ENCODE results near the gene ASB3. TPM values are rescaled to one million over a fixed set of nuclear protein-coding genes. Genes with fewer than 3 reads are reported as not detected.

Gene ASB3
- total RNA-seq, 1 experiment from 2014 or later, result 12.9 TPM

GRCh38 chr2:53819634-53820033 lies 32.9 kb upstream of the ASB3 start:
- DNase-seq (ENCODE audit: low read depth, low spot score), result no peak
- in situ Hi-C loops (cut with HindIII; ENCODE audit: low pct_unique_long_range_greater_than_20kb, low sequenced_read_pairs), result no loop called here
- intact Hi-C loops (cut with micrococcal nuclease; ENCODE audit: unreplicated experiment), result no loop called here
- POLR2A ChIA-PET, result no interaction called here
- Histone ChIP-seq H3K4me3 (ENCODE audit: low read depth in 2 of 2, low read length in 2 of 2) (no peak overlapping the region), H3K4me1 (ENCODE audit: control insufficient read depth, insufficient read depth, low read length) (no peaks in the 10 kb centered on the region), H3K36me3 (ENCODE audit: control insufficient read depth, insufficient read depth, low read length) (peaks cover 18% of the 10 kb centered on the region), H3K27ac (ENCODE audit: low read length) (no peak overlapping the region), H3K9me3 (ENCODE audit: control insufficient read depth, insufficient read depth, low read depth, low read length) (no peaks in the 10 kb centered on the region), H3K27me3 (ENCODE audit: control insufficient read depth, insufficient read depth, low read length) (no peaks in the 10 kb centered on the region)
- no peak for ATAC-seq
- no peak for TF ChIP-seq SIN3A (IDR thresholded peaks at IDR 0.05; ENCODE audit: borderline replicate concordance, insufficient read depth, low read depth, low read length)
- no peak for TF ChIP-seq CTCF (IDR thresholded peaks at IDR 0.05)
- no peak for TF ChIP-seq TCF7L2 (IDR thresholded peaks at IDR 0.05; ENCODE audit: low read depth, low read length)
- no peak for TF ChIP-seq POLR2AphosphoS5 (IDR thresholded peaks at IDR 0.05; ENCODE audit: low read depth, low read length)
- TF ChIP-seq REST (IDR thresholded peaks at IDR 0.05; ENCODE audit: insufficient read depth in 1 of 2, low read depth in 2 of 2, low read length in 1 of 2), result no peak
- no TSS peak for BruUV-seq (replicated peaks)
- CTCF ChIA-PET, result no interaction called here

GRCh38 chr2:53818854-53819435 lies 32.2 kb upstream of the ASB3 start:
- intact Hi-C loops (cut with micrococcal nuclease; ENCODE audit: unreplicated experiment) (no loop called here), in situ Hi-C loops (cut with HindIII; ENCODE audit: low pct_unique_long_range_greater_than_20kb, low sequenced_read_pairs) (no loop called here)
- H3K27me3 ChIP-seq (ENCODE audit: control insufficient read depth, insufficient read depth, low read length), result no peaks in the 10 kb centered on the region
- no peak overlapping the region for H3K27ac ChIP-seq (ENCODE audit: low read length)
- no TSS peak for BruUV-seq (replicated peaks)
- peaks cover 25% of the 10 kb centered on the region for H3K36me3 ChIP-seq (ENCODE audit: control insufficient read depth, insufficient read depth, low read length)
- no peak overlapping the region for H3K4me3 ChIP-seq (ENCODE audit: low read depth in 2 of 2, low read length in 2 of 2)
- no peak for DNase-seq (ENCODE audit: low read depth, low spot score)
- no peak for ATAC-seq
- TF ChIP-seq POLR2AphosphoS5 (IDR thresholded peaks at IDR 0.05; ENCODE audit: low read depth, low read length) (no peak), CTCF (IDR thresholded peaks at IDR 0.05) (no peak), SIN3A (IDR thresholded peaks at IDR 0.05; ENCODE audit: borderline replicate concordance, insufficient read depth, low read depth, low read length) (no peak), REST (IDR thresholded peaks at IDR 0.05; ENCODE audit: insufficient read depth in 1 of 2, low read depth in 2 of 2, low read length in 1 of 2) (no peak), TCF7L2 (IDR thresholded peaks at IDR 0.05; ENCODE audit: low read depth, low read length) (no peak)
- ChIA-PET CTCF (no interaction called here), POLR2A (interaction anchor here (0.6 kb wide), 1 partner anchor 1370 kb away, joined by 6 read pairs; no protein-coding TSS in a partner anchor)
- H3K9me3 ChIP-seq (ENCODE audit: control insufficient read depth, insufficient read depth, low read depth, low read length), result no peaks in the 10 kb centered on the region
- H3K4me1 ChIP-seq (ENCODE audit: control insufficient read depth, insufficient read depth, low read length), result no peaks in the 10 kb centered on the region

Measured in Panc1 (cell line).